ENCODE data around the gene SLX9. TPM values are rescaled to one million over a fixed set of nuclear protein-coding genes. Genes with fewer than 3 reads are reported as not detected.

Gene SLX9
- total RNA-seq, 4 donors from 2014 or later, result 20.8 to 59.3 (median 27.6) TPM

DNA sequence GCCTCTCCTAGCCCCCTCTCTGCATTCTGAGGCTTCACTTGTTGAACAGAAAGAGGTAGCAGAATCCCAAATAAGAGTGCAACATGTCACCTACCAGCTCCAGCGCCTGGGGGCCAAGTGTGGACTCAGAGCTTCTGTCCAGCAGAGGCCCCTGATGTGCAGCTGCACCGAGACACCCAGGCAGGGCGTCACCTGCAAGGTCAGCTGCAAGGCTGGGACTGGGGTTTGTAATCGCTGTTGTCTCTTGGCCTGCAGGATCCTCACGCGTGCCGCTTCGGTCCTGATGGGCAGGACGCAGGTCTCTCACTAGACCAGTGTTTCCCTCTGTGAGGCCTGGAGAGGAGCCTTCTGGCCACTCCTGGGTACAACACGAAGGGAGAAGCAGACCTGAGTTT, 4.3 kb upstream of the SLX9 start:
- Histone ChIP-seq H3K36me3 (no peaks in the 10 kb centered on the region), H3K4me1 (peaks cover 28 to 43% (median 39%) of the 10 kb centered on the region in 4 donors), H3K4me3 (no peak overlapping the region), H3K27me3 (peaks cover 4 to 44% (median 21%) of the 10 kb centered on the region in 4 donors), H3K9me3 (no peaks in the 10 kb centered on the region), H3K27ac (replicated peaks in 1 of 4) (no peak overlapping the region)
- TF ChIP-seq, protein P1, sequence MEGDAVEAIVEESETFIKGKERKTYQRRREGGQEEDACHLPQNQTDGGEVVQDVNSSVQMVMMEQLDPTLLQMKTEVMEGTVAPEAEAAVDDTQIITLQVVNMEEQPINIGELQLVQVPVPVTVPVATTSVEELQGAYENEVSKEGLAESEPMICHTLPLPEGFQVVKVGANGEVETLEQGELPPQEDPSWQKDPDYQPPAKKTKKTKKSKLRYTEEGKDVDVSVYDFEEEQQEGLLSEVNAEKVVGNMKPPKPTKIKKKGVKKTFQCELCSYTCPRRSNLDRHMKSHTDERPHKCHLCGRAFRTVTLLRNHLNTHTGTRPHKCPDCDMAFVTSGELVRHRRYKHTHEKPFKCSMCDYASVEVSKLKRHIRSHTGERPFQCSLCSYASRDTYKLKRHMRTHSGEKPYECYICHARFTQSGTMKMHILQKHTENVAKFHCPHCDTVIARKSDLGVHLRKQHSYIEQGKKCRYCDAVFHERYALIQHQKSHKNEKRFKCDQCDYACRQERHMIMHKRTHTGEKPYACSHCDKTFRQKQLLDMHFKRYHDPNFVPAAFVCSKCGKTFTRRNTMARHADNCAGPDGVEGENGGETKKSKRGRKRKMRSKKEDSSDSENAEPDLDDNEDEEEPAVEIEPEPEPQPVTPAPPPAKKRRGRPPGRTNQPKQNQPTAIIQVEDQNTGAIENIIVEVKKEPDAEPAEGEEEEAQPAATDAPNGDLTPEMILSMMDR (IDR thresholded peaks at IDR 0.05), result no peak
- TF ChIP-seq POLR2A (IDR thresholded peaks at IDR 0.05; ENCODE audit: low read depth) (no peak), EP300 (IDR thresholded peaks at IDR 0.05) (no peak), POLR2AphosphoS5 (IDR thresholded peaks at IDR 0.05) (no peak)
- intact Hi-C loops (cut with DNase I), result no loop called here
- 92% methylated on average over 9 of the region's 10 CpGs for WGBS
- DNase-seq (ENCODE audit: extremely low spot score), result no peak

DNA sequence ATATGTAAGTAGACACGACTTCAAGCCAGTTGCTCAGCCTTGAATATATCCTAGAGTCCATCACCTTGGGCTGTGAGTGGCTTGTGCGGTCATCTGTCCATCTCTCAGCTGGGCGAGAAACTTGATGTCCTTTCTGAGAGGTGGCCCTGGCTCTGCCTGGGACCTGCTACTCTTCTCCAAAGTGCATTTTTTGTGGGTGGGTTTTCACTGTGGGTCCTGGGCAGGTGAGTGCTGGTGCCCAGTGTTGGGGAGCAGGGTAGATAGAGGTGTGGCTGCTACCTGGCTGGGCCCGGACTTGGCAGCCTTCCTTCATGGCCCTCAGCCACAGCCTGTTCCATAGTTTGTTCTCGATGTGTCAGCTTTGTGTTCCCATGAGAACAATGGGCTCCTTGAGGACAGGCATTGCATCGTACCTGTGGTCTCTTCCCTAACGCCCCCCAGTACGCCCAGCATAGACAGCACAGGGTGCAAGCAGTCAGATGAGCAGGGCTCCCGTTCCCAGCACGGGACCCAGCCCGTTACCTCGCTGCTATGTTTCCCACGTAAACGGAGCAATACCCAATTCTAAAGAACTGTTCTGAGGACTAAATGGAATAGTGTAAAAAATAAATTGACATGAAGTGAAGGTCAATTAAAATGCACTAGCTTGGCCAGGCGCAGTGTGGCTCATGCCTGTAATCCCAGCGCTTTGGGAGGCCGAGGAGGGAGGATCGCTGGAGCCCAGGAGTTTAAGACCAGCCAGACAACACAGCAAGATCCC, 877 bp upstream of the SLX9 start:
- DNase-seq (ENCODE audit: extremely low spot score), result no peak
- WGBS, result 91% methylated on average over 18 of the region's 18 CpGs
- Histone ChIP-seq H3K4me3 (peak overlapping the region; percentile 69 to 98 (median 93)), H3K27ac (replicated peaks in 1 of 4) (peak overlapping the region; percentile 71 to 80 (median 73)), H3K4me1 (peaks cover 26 to 41% (median 33%) of the 10 kb centered on the region in 4 donors), H3K36me3 (peaks cover 0 to 12% (median 7%) of the 10 kb centered on the region in 4 donors), H3K9me3 (no peaks in the 10 kb centered on the region), H3K27me3 (peaks cover 0 to 9% (median 0%) of the 10 kb centered on the region in 4 donors)
- intact Hi-C loops (cut with DNase I), result no loop called here
- TF ChIP-seq POLR2AphosphoS5 (IDR thresholded peaks at IDR 0.05), result no peak
- TF ChIP-seq, protein P1 (IDR thresholded peaks at IDR 0.05), result no peak

DNA sequence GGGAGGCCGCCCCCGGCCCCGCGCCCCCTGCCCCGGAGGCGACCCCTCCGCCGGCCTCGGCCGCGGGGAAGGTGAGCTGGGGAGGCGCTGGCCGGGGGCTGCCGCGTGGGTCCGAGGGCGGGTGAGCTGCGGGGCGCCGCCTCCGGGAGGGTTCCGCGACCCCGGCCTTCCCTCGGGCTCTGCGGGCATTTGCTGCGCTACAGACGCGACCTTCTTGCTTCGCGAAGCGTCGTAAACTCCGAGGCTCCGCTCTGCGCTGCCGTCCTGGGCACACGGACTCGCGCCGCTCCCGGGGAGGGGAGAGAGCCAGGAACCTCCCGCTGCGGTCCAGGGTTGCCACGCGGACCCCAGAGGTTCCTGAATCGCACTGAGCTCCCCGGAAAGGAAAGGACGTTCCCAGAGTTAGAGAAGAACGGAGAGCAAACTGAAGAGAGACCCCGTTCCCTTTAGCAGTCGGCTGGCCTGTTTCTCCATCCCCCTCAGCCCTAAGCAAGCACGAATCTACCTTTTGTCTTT, 345 bp downstream of the SLX9 start:
- no peak for DNase-seq (ENCODE audit: extremely low spot score)
- H3K27me3 ChIP-seq, result no peaks in the 10 kb centered on the region
- 0% methylated on average over 14 of the region's 53 CpGs for WGBS
- peak overlapping the region; percentile 69 to 98 (median 93) for H3K4me3 ChIP-seq
- H3K27ac ChIP-seq (replicated peaks in 1 of 4), result peak overlapping the region; percentile 71 to 80 (median 73)
- H3K9me3 ChIP-seq, result no peaks in the 10 kb centered on the region
- intact Hi-C loops (cut with DNase I), result loop anchor here (10.0 kb wide), 1 partner anchor 335 kb away; no protein-coding TSS in a partner anchor
- peaks cover 26 to 41% (median 33%) of the 10 kb centered on the region in 4 donors for H3K4me1 ChIP-seq
- TF ChIP-seq EP300 (IDR thresholded peaks at IDR 0.05) (no peak), POLR2AphosphoS5 (IDR thresholded peaks at IDR 0.05) (no peak), POLR2A (IDR thresholded peaks at IDR 0.05; ENCODE audit: low read depth) (no peak)
- TF ChIP-seq, protein P1 (IDR thresholded peaks at IDR 0.05), result no peak
- H3K36me3 ChIP-seq, result peaks cover 5 to 25% (median 19%) of the 10 kb centered on the region in 4 donors

GRCh38 chr21:44941567-44941966, 1.7 kb downstream of the SLX9 start:
- no peaks in the 10 kb centered on the region for H3K27me3 ChIP-seq
- DNase-seq (ENCODE audit: extremely low spot score), result no peak
- TF ChIP-seq POLR2A (IDR thresholded peaks at IDR 0.05; ENCODE audit: low read depth) (no peak), EP300 (IDR thresholded peaks at IDR 0.05) (no peak), POLR2AphosphoS5 (IDR thresholded peaks at IDR 0.05) (no peak)
- TF ChIP-seq, protein P1 (IDR thresholded peaks at IDR 0.05), result no peak
- WGBS, result 89% methylated on average over 8 of the region's 8 CpGs
- no peak overlapping the region for H3K27ac ChIP-seq (replicated peaks in 1 of 4)
- intact Hi-C loops (cut with DNase I), result loop anchor here (10.0 kb wide), 1 partner anchor 333 kb away; no protein-coding TSS in a partner anchor
- no peaks in the 10 kb centered on the region for H3K9me3 ChIP-seq
- peaks cover 8 to 36% (median 27%) of the 10 kb centered on the region in 4 donors for H3K36me3 ChIP-seq
- H3K4me3 ChIP-seq, result no peak overlapping the region
- peaks cover 29 to 45% (median 33%) of the 10 kb centered on the region in 4 donors for H3K4me1 ChIP-seq

Data from esophagus muscularis mucosa (tissue), 4 donors.